Fibroblast of lung (primary cell): ENCODE results near the gene NEMP2.

Experiments
- CTCF ChIP-seq, 2 donors: IDR thresholded peaks in 1 of 2; conservative IDR thresholded peaks in 1 of 2; 1 replicate in 1 of 2; 2 replicates in 1 of 2; pipeline ENCODE4 v1.5.1; 2011 to 2012; ENCODE audit warnings: low read length in 2 of 2, control low read depth in 1 of 2, inconsistent platforms in 1 of 2, low read depth in 1 of 2, mild to moderate bottlenecking in 1 of 2
- EZH2 ChIP-seq: IDR thresholded peaks from 2 replicates; pipeline ENCODE4 v1.5.1; 2012; ENCODE audit warnings: low read length, control low read depth, mild to moderate bottlenecking; ENCODE audit errors: missing control alignments

DNA sequence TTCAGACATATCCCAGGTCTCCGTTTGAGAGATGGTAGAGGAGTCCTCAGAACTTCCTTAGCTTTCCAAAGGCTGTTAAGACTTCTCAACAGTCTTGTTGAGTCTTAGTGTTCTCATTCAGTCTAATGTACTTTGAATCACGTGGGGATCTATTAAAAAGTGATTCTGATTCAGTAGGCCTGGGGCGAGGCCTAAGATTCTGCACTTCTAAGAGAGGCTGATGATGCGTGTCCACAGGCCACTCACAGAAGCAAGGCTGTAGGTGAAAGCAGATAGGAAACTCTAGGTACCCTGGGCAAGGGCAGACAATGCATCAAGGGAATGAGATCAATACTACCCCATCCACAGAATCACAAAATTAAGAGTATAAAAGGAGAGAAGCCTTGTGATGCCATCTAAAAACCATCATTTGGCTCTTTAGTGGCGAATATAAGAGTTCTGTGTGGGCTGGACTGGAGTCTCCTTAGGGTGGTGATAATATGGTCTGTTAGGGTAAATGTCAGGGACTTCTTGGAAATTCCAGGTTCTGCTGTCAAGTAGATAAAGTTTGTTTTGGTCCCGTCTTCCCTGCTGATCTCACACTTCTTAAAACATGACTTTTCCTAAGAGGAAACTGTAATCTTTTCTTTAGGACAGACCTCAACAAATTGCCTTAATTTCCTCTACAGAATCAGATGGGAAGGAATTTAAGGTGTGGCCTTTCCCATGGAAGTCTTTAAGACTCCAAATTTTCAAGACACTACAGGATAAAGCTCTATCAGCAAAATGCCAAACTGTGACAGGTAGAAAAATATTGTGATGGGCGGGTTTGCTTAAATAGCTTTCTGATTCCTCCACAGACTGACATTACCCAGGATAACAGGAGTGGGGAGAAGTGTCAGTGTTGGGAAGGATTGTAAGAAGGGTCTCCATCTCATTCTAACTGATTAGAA is 45.7 kb upstream of the NEMP2 start:
- TF ChIP-seq CTCF (conservative IDR thresholded peaks at IDR 0.05 in 1 of 2, IDR thresholded peaks at IDR 0.05 in 1 of 2; ENCODE audit: low read depth in 1 of 2, low read length in 2 of 2) = no peak
- TF ChIP-seq EZH2 = no peak
